ENCODE data around the gene KRR1.

The KRR1 gene

GRCh38 chr12:75511116-75512048 is at the start of gene KRR1:
TSS of gene KRR1 (minus strand) at chr12:75511609. CDS start at chr12:75511597, 12 bp downstream.
- peak; percentile 69 to 79 for DNase-seq (ENCODE audit: low read depth in 2 of 2, low spot score in 1 of 2)

- no peak for DNase-seq (ENCODE audit: low read depth in 2 of 2, low spot score in 1 of 2)
Observed at GRCh38 chr12:75560167-75560566, 48.8 kb upstream of the KRR1 start.

DNA sequence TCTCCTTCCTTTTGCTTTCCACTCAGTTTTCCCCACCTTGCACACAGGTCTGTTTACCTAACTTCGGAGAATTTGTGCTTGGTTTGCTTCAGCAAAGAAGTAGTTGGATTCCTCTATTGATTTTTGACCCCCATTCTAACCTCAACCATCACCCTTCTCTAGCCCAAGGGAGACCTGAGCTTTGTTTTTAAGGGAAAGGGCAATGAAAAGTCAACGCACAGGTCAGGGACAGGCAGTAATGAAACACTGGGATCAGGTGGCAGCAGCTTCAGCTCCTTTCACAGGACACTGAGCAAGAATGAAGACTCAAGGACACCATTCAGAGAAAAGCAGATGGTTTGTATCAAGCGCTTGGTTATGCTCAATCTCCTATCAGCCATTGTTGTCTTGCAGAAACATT is 46.9 kb upstream of the KRR1 start:
- DNase-seq (ENCODE audit: low read depth in 2 of 2, low spot score in 1 of 2), result no peak

GRCh38 chr12:75556311-75556899 is 45.0 kb upstream of the KRR1 start:
- DNase-seq (ENCODE audit: low read depth in 2 of 2, low spot score in 1 of 2), result no peak

GRCh38 chr12:75554556-75554880 is 43.1 kb upstream of the KRR1 start:
- no peak for DNase-seq (ENCODE audit: low read depth in 2 of 2, low spot score in 1 of 2)

GRCh38 chr12:75553836-75554555 is 42.6 kb upstream of the KRR1 start:
- no peak for DNase-seq (ENCODE audit: low read depth in 2 of 2, low spot score in 1 of 2)

- DNase-seq (ENCODE audit: low read depth in 2 of 2, low spot score in 1 of 2), result no peak
Observed at GRCh38 chr12:75553398-75553797, 42.0 kb upstream of the KRR1 start.

DNA sequence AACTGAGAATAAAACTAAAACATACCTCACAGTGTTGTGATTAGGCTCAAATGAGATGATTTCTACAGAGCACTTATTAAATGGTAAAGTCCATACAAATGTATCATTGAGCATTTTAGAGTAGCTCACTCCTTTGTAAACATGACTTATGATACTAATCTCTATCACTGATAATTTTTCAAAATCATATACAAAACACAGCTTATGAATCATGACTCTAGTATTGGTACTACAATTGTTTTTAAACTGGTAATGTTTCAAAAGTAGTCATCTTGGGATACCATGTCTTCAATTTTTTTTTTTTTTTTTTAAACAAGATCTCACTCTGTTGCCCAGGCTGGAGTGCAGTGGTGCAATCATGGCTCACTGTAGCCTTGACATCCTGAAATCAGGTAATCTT is 40.1 kb upstream of the KRR1 start:
- no peak for DNase-seq (ENCODE audit: low read depth in 2 of 2, low spot score in 1 of 2)

DNA sequence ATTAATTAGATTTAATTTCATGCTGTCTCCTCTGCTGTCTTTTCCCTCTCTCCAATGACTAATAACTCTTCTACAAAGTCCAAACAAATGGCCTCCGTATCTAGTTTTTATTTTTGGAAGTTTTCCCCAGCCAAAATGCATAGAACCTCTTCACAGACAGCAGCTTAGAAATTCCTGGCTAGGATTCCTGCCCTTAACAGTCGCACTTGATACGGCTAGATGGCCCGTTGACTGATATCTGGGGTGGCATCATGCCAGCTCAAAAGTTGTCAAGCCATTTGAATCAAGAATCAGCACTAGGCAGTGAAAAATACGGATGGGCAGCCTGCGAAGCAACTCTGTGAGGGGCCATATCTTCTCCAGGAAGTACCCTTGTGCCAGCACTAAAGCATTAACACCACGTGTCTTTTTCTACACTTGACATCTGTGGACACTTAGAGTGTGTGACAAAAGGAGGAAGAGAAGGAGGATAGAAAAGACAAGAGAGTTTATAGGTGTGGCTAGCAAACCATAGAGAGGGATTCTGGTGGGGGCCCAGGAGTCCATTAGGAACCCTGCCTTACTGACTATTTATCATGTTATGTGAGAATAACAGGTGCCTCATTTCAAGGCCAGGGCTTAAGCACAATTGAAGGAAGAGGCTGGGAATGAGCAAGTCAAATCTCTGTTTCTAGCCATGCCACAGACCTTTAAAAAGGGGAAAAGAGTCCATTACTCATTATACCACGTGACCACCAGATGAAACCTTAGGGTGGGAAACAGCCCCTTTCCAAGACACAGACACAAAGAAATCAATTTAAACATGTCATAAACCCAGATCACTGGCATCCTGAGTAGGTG is 39.2 kb upstream of the KRR1 start:
- no peak for DNase-seq (ENCODE audit: low read depth in 2 of 2, low spot score in 1 of 2)

DNA sequence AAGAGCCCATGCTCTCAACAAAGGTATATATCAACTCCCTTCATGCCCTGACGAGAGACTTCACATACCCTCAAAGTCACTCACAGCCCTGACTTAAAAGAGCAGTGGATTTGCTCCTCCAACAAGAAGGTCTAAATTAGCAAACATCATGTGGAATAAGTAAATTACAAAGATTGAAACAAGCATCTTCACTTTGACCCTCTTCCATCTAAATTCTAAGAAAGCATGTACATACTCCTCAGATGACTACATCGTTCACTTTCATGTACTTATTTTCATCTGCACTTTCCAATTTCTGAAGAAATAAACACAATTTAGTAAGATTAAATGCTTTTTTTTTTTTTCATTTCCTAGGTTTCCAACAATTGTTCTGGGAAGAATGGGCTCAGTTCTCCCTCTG is 38.6 kb upstream of the KRR1 start:
- no peak for DNase-seq (ENCODE audit: low read depth in 2 of 2, low spot score in 1 of 2)

DNA sequence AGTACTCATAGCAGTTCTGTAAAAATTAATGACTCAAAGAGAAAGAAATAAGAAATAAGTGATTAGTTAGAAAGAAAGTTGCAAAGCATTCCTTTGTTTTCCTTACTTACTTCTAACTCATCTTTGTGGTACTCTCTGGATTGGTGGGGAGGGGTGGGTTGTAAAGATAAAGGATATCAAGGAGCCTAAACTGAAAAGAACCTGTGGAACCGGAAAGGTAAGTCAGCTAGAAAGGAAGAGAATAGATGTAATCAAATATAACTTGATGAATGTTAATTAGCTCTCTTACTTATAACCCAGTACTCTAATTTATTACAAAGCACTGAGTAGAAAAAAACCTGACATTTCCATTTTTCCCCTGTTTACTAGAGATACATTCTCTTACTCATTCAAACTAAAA is 37.5 kb upstream of the KRR1 start:
- DNase-seq (ENCODE audit: low read depth in 2 of 2, low spot score in 1 of 2), result no peak

GRCh38 chr12:75545636-75546035 is 34.2 kb upstream of the KRR1 start:
- no peak for DNase-seq (ENCODE audit: low read depth in 2 of 2, low spot score in 1 of 2)

DNA sequence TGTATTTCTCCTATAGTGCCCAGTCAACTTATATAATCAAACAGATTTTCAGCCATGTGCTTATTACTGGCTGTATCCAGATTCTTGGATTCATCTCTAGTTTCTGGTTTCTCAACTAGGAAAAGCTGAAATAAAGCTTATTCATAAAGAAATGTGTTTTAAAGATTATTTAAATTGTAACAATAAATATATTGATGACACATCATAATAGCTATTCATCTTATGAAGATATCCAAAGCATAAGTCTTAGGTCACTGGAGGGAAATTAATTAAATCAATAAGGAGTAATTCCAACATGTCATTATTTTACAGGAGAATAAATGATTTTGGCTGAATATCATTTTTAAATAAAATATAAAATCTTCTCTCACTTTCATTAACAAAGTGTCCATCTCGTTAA is 32.1 kb upstream of the KRR1 start:
- no peak for DNase-seq (ENCODE audit: low read depth in 2 of 2, low spot score in 1 of 2)

GRCh38 chr12:75542942-75543341 is 31.5 kb upstream of the KRR1 start:
- no peak for DNase-seq (ENCODE audit: low read depth in 2 of 2, low spot score in 1 of 2)

- no peak for DNase-seq (ENCODE audit: low read depth in 2 of 2, low spot score in 1 of 2)
Observed at GRCh38 chr12:75539889-75540288, 28.5 kb upstream of the KRR1 start.

DNA sequence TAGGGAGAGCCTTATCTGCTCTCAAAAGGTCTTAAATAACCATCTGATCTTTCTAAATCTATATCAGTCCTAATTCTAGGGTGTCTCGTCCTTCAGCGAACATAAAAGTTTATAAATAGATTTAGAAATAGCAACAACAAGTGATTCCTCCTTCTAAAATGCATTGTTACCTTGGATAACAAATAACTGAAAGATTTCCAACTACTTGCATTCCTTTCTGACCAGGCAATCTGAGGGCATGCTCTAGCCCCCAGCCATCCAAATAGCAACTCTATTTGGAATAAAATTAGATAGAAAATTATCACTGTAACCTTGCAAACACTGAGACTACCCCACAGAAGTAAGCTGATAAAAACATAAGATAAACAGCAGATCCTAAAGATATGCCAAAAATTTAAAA is 21.8 kb upstream of the KRR1 start:
- no peak for DNase-seq (ENCODE audit: low read depth in 2 of 2, low spot score in 1 of 2)

GRCh38 chr12:75529826-75530225 is 18.4 kb upstream of the KRR1 start:
- no peak for DNase-seq (ENCODE audit: low read depth in 2 of 2, low spot score in 1 of 2)

- no peak for DNase-seq (ENCODE audit: low read depth in 2 of 2, low spot score in 1 of 2)
Observed at GRCh38 chr12:75529316-75529715, 17.9 kb upstream of the KRR1 start.

DNA sequence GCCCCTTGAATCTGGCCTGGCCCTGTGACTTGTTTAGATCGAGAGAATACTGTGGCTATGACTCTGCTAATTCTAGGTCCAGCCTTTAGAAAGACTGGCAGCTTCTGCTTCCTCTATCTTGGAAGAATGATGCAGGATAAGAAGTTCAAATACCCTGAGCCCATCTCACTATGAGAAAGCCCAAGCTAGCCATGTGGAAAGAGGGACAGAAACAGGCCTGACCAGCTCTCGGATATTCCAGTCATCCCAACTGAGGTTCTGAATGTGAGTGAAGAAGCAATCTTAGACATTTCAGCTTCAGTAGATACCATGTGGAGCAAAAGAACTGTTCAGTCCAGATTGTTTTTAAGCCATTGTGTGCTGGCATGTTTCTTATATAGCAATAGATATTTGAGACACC is 17.3 kb upstream of the KRR1 start:
- DNase-seq (ENCODE audit: low read depth in 2 of 2, low spot score in 1 of 2), result no peak

DNA sequence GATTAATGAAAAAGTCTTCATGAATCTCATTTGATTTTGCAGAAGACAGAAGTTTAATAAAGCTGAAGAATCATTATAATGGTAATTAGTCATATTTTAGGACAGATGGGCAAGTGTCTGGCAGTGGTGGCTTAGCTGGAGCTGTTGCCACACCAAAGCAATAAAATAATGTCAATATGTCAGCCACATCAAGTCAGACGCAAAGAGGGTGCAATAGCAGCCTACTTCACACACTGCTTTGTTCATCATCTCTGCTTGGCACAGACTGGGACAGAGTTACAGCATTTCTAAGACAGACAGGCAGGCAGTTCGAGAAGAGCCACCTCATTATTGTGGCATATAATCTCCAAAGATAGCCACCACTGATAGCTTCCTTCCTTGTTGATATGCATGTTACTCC is 16.9 kb upstream of the KRR1 start:
- no peak for DNase-seq (ENCODE audit: low read depth in 2 of 2, low spot score in 1 of 2)

Data from stimulated activated CD8-positive, alpha-beta memory T cell treated with anti-CD3 and anti-CD28 coated beads, Interleukin-4, amount 100 ng/mL, for 1 hour (primary cell).